Measurements from ENCODE around the gene CLEC2D. TPM values are rescaled to one million over a fixed set of nuclear protein-coding genes. Genes with fewer than 3 reads are reported as not detected.
"Not testable (repeated sequence)": the region's sequence is repeated elsewhere in the genome, so short reads cannot be mapped to it uniquely, and the experiment has no call there.

The CLEC2D gene
- total and polyA plus RNA-seq, 9 donors, result 2.4 to 16.1 (median 10.8) TPM

DNA sequence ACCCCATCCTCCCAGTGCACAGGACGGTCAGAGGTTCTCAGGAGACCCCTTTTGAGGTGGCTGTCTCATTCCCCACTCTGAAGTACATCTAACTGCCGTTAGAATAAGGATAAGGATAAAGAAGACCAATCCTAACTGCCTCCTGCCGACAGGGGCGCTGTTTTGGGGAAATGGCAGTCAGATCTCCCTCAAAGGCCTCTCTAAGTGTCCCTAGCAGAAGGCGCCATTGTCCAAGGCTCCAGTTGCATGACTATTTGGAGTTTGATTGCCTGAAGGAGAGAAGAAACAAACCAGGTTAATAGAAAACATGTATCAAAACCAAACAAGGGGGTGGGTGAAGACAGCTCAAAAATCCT is 32.7 kb upstream of the CLEC2D start:
- H3K27ac ChIP-seq, result no peak overlapping the region
- 83 to 88% (median 85%) methylated on average over 5 of the region's 5 CpGs for WGBS, 3 donors
- no peak for DNase-seq
- H3K27me3 ChIP-seq, result no peaks in the 10 kb centered on the region
- intact Hi-C loops (cut with DNase I), result no loop called here
- H3K4me1 ChIP-seq (ENCODE audit: insufficient read depth), result no peaks in the 10 kb centered on the region
- no peak overlapping the region for H3K4me3 ChIP-seq
- TF ChIP-seq EP300 (IDR thresholded peaks at IDR 0.05) (no peak), POLR2A (IDR thresholded peaks at IDR 0.05) (no peak)
- TF ChIP-seq, protein P1, sequence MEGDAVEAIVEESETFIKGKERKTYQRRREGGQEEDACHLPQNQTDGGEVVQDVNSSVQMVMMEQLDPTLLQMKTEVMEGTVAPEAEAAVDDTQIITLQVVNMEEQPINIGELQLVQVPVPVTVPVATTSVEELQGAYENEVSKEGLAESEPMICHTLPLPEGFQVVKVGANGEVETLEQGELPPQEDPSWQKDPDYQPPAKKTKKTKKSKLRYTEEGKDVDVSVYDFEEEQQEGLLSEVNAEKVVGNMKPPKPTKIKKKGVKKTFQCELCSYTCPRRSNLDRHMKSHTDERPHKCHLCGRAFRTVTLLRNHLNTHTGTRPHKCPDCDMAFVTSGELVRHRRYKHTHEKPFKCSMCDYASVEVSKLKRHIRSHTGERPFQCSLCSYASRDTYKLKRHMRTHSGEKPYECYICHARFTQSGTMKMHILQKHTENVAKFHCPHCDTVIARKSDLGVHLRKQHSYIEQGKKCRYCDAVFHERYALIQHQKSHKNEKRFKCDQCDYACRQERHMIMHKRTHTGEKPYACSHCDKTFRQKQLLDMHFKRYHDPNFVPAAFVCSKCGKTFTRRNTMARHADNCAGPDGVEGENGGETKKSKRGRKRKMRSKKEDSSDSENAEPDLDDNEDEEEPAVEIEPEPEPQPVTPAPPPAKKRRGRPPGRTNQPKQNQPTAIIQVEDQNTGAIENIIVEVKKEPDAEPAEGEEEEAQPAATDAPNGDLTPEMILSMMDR (IDR thresholded peaks at IDR 0.05), result no peak
- H3K36me3 ChIP-seq, result no peaks in the 10 kb centered on the region
- peaks cover 0 to 4% of the 10 kb centered on the region in 2 donors for H3K9me3 ChIP-seq

DNA sequence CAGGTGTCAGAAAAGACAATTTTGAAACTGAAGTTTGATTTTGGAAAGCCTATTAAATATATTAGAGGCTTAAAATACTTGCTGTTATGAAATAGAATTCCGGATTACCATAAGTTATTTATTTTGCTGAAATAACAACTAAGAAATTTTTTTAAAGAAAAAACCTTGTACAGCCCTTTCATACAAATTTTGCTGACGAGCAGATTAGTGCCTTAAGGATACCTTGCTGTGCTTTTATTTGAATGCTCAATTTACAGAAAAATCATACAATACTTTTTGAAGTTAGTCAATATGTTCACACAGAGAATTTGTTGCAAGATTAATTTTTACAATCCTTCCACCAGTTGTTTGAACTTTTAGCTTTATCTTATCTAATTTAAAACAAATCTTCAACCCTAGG is 29.5 kb upstream of the CLEC2D start:
- Histone ChIP-seq H3K4me1 (ENCODE audit: insufficient read depth) (no peaks in the 10 kb centered on the region), H3K9me3 (no peaks in the 10 kb centered on the region), H3K27ac (no peak overlapping the region), H3K4me3 (no peak overlapping the region), H3K36me3 (no peaks in the 10 kb centered on the region), H3K27me3 (no peaks in the 10 kb centered on the region)
- DNase-seq, result no peak
- TF ChIP-seq, protein P1 (IDR thresholded peaks at IDR 0.05), result no peak
- TF ChIP-seq EP300 (IDR thresholded peaks at IDR 0.05) (no peak), POLR2A (IDR thresholded peaks at IDR 0.05) (no peak)
- intact Hi-C loops (cut with DNase I), result no loop called here
- 78 to 90% (median 90%) methylated on average over 2 of the region's 2 CpGs for WGBS, 3 donors

DNA sequence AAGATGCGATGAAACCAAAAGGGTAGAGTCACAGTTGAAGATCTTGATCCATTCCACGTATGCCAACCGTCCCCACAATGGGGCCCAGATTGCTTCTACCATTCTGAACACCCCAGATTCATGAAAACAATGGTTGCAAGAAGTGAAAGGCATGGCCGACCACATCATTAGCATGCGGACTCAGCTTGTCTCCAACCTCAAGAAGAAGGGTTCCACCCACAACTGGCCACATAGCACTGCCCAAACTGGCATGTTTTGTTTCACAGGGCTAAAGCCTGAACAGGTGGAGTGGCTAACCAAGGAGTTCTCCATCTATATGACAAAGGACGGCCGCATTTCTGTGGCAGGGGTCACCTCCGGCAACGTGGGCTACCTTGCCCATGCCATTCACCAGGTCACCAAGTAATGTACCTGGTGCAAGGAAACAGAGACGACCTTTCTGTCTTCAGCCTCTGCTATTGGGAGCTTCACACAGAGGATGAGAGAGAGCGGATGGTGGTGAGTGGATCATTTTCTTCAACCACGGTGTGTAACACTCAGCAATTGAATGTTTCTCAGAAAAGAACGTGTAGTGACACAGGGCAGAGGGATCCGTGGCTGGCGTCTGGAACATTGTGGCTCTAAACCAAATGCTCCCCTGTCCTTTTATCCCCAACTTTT is 26.8 kb upstream of the CLEC2D start:
- Histone ChIP-seq H3K4me3 (no peak overlapping the region), H3K4me1 (ENCODE audit: insufficient read depth) (no peaks in the 10 kb centered on the region), H3K36me3 (no peaks in the 10 kb centered on the region), H3K9me3 (no peaks in the 10 kb centered on the region), H3K27me3 (no peaks in the 10 kb centered on the region), H3K27ac (no peak overlapping the region)
- no peak for DNase-seq
- no peak for TF ChIP-seq POLR2A (IDR thresholded peaks at IDR 0.05)
- 86 to 90% (median 89%) methylated on average over 15 of the region's 15 CpGs for WGBS, 3 donors
- intact Hi-C loops (cut with DNase I), result no loop called here

DNA sequence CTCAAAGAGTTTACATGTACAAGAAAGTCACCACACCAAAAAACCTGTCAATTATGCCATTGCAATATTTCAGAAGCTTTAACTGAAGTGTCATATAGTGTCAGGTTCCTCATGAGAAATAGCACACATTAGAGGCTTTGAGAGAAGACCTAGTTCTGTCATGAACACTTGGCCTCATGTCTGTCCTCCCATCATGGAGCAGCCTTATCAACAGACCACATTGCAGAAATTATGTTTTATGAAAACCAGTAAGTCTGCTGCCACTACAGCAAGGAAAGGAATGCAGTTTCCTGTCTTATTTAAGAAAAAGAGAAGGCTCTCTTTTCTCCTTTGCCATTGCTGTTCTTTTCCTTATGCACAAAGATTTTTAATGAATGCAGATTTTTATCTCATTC is 26.2 kb upstream of the CLEC2D start:
- intact Hi-C loops (cut with DNase I), result no loop called here

DNA sequence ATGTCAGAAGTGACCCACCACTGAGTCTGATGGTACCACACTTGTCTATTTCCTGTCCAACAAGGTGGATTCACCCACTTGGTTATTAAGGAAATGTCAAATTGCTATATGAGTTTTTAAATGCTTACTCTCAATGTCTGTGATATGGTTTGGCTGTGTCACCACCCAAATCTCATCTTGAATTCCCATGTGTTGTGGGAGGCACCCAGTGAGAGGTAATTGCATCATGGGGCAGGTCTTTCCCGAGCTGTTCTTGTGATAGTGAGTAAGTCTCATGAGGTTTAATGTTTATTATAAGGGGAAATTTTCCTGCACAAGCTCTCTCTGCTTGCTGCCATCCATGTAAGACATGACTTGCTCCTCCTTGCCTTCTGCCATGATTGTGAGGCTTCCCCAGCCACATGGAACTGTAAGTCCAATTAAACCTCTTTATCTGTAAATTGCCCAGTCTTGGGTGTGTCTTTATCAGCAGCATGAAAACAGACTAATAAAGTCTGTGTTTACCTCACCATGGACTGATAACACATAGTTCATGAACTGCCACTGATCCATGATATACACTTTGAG is 24.4 kb upstream of the CLEC2D start:
- DNase-seq; H3K4me1 ChIP-seq (ENCODE audit: insufficient read depth); H3K9me3 ChIP-seq; H3K4me3 ChIP-seq; H3K36me3 ChIP-seq; H3K27ac ChIP-seq; H3K27me3 ChIP-seq: not testable (repeated sequence)
- 81 to 87% (median 83%) methylated on average over 1 of the region's 1 CpG for WGBS, 3 donors
- intact Hi-C loops (cut with DNase I), result loop anchor here in 1 of 4 donors (5.0 kb wide), 1 partner anchor 1842 kb away; no protein-coding TSS in a partner anchor

More for the DNA sequence above, 26.2 kb upstream of the CLEC2D start:
- Histone ChIP-seq H3K4me1 (ENCODE audit: insufficient read depth) (no peaks in the 10 kb centered on the region), H3K27me3 (no peaks in the 10 kb centered on the region), H3K9me3 (no peaks in the 10 kb centered on the region), H3K36me3 (no peaks in the 10 kb centered on the region), H3K27ac (no peak overlapping the region), H3K4me3 (no peak overlapping the region)
- TF ChIP-seq POLR2A (IDR thresholded peaks at IDR 0.05), result no peak
- no peak for TF ChIP-seq EP300 (IDR thresholded peaks at IDR 0.05)
- TF ChIP-seq, protein P1 (IDR thresholded peaks at IDR 0.05), result no peak
- DNase-seq, result no peak

Data from ovary (tissue), 9 donors.